BJ (cell line): ENCODE measurements around the gene MTERF2. TPM values are rescaled to one million over a fixed set of nuclear protein-coding genes. Genes with fewer than 3 reads are reported as not detected.

Experiments used
- CTCF ChIA-PET: fragments of 350-600 bp; formaldehyde crosslinking; extraction: SDS; loops from one replicate; lab custom pipeline; 2021; ENCODE audit warnings: antibody characterized with exemption, inconsistent platforms; lab: Yijun Ruan, JAX
- POLR2A ChIA-PET: fragments of 300-600 bp; sonication (Branson Sonifier 250); formaldehyde crosslinking; extraction: SDS; loops from one replicate; lab custom pipeline; 2021; ENCODE audit warnings: antibody characterized with exemption; lab: Charles Lee
- DNase-seq: peaks from one replicate; pipeline ENCODE4 v3.0.0-alpha.2; 2011; ENCODE audit warnings: low read depth
- H3K27me3 ChIP-seq: 2 replicates; pipeline ENCODE4 v1.6.0; 2011; ENCODE audit warnings: low read length; ENCODE audit not compliant: control insufficient read depth, insufficient read depth
- H3K36me3 ChIP-seq: 2 replicates; pipeline ENCODE4 v1.5.1; 2011; ENCODE audit warnings: low read length; ENCODE audit not compliant: control insufficient read depth, insufficient read depth
- H3K4me3 ChIP-seq: 2 replicates; pipeline ENCODE4 v1.5.1; 2011; ENCODE audit warnings: low read depth, mild to moderate bottlenecking, control low read depth, low read length
- CTCF ChIP-seq: IDR thresholded peaks from 2 replicates; pipeline ENCODE4 v1.5.1; 2011; ENCODE audit warnings: low read depth, mild to moderate bottlenecking, control low read depth, inconsistent platforms, low read length, moderate library complexity; ENCODE audit not compliant: insufficient read depth
- polyA plus RNA-seq: library from polyadenylated mRNA; depleted of rRNA; stranded (reverse); fragments of >200 nt; gene quantifications from 2 replicates; pipeline ENCODE4 v1.2.3, GENCODE V29; 2011; rRNA removed

MTERF2 gene
- polyA plus RNA-seq, 1 experiment: 3.2 TPM

GRCh38 chr12:106947461-106947860 lies 39.5 kb downstream of the MTERF2 start:
- Histone ChIP-seq H3K36me3 (no peaks in the 10 kb centered on the region), H3K4me3 (no peak overlapping the region), H3K27me3 (no peaks in the 10 kb centered on the region)
- DNase-seq: no peak
- CTCF ChIA-PET: no interaction called here
- no peak for TF ChIP-seq CTCF
- POLR2A ChIA-PET: no interaction called here

GRCh38 chr12:106945261-106945851 lies 41.6 kb downstream of the MTERF2 start:
- ChIA-PET CTCF (no interaction called here), POLR2A (no interaction called here)
- Histone ChIP-seq H3K4me3 (no peak overlapping the region), H3K27me3 (no peaks in the 10 kb centered on the region), H3K36me3 (no peaks in the 10 kb centered on the region)
- DNase-seq: no peak
- no peak for TF ChIP-seq CTCF

GRCh38 chr12:106942775-106943174 lies 44.2 kb downstream of the MTERF2 start:
- Histone ChIP-seq H3K4me3 (no peak overlapping the region), H3K27me3 (no peaks in the 10 kb centered on the region), H3K36me3 (no peaks in the 10 kb centered on the region)
- ChIA-PET CTCF (no interaction called here), POLR2A (no interaction called here)
- TF ChIP-seq CTCF: no peak
- DNase-seq: no peak

GRCh38 chr12:106941481-106942156 lies 45.3 kb downstream of the MTERF2 start:
- TF ChIP-seq CTCF: no peak
- no peak for DNase-seq
- CTCF ChIA-PET: no interaction called here
- no peaks in the 10 kb centered on the region for H3K27me3 ChIP-seq
- POLR2A ChIA-PET: no interaction called here
- no peaks in the 10 kb centered on the region for H3K36me3 ChIP-seq
- H3K4me3 ChIP-seq: no peak overlapping the region

GRCh38 chr12:106934277-106934676 lies 52.7 kb downstream of the MTERF2 start:
- Histone ChIP-seq H3K36me3 (no peaks in the 10 kb centered on the region), H3K27me3 (no peaks in the 10 kb centered on the region), H3K4me3 (no peak overlapping the region)
- CTCF ChIA-PET: no interaction called here
- POLR2A ChIA-PET: no interaction called here
- no peak for TF ChIP-seq CTCF
- DNase-seq: no peak

Other genes starting within 250 kb of the MTERF2 start
- gene RIC8B, start 212.5 kb downstream of the MTERF2 start, polyA plus RNA-seq: 5.6 and 8.3 TPM in 2 replicates
- gene TMEM263, start 31.2 kb downstream of the MTERF2 start, polyA plus RNA-seq: 52.3 and 64.2 TPM in 2 replicates
- 6.9 and 10.9 TPM in 2 replicates for gene CRY1, start 106.4 kb upstream of the MTERF2 start, polyA plus RNA-seq